Upper lobe of right lung (tissue), 1 donor: Measurements from ENCODE around the gene HIKESHI. TPM values are rescaled to one million over a fixed set of nuclear protein-coding genes. Genes with fewer than 3 reads are reported as not detected.
A peak's percentile ranks its signal among the peaks of the same experiment; 100 is the strongest.
"Not testable (repeated sequence)": the region's sequence is repeated elsewhere in the genome, so short reads cannot be mapped to it uniquely, and the experiment has no call there.

Source experiments
- ATAC-seq: fragments of 200-7000 bp; cut with Tn5 transposase; one replicate; pipeline ENCODE4 v1.9.1; 2020; ENCODE audit warnings: mild to moderate bottlenecking, moderate library complexity
- DNase-seq: peaks from one replicate; pipeline ENCODE4 v3.0.0-alpha.2; 2020
- H3K27ac ChIP-seq: fragments of 200-600 bp; one replicate; pipeline ENCODE4 v1.8.0; 2022
- H3K27me3 ChIP-seq: fragments of 200-600 bp; one replicate; pipeline ENCODE4 v1.8.0; 2022; ENCODE audit warnings: mild to moderate bottlenecking
- H3K36me3 ChIP-seq: fragments of 200-600 bp; one replicate; pipeline ENCODE4 v1.8.0; 2022
- H3K4me1 ChIP-seq: fragments of 200-600 bp; one replicate; pipeline ENCODE4 v1.8.0; 2022
- H3K4me3 ChIP-seq: fragments of 200-600 bp; one replicate; pipeline ENCODE4 v1.8.0; 2022; ENCODE audit warnings: mild to moderate bottlenecking
- H3K9me3 ChIP-seq: fragments of 200-600 bp; one replicate; pipeline ENCODE4 v1.8.0; 2022
- intact Hi-C: fragments of 100-400 bp; cut with DNase I; formaldehyde crosslinking; loops from one replicate; pipeline ENCODE4 v1.11.0; 2022
- total RNA-seq: library from RNA; stranded (reverse); fragmentation: NEBNext Ultra II Directional; extraction: Animal tissue kit (Norgen Biotek cat#: 25700); gene quantifications from one replicate; pipeline ENCODE4 v1.2.1, GENCODE V29; 2021
- TF ChIP-seq, protein P1 (sequence below): fragments of 200-600 bp; IDR thresholded peaks from one replicate; pipeline ENCODE4 v1.8.0; 2022; ENCODE audit warnings: antibody characterized with exemption
- donor health status: DM: no; HTN: yes; CAD: no; lungs with severe emphysema.

Gene HIKESHI
- total RNA-seq, 1 donor from 2014 or later, result 23.9 TPM

DNA sequence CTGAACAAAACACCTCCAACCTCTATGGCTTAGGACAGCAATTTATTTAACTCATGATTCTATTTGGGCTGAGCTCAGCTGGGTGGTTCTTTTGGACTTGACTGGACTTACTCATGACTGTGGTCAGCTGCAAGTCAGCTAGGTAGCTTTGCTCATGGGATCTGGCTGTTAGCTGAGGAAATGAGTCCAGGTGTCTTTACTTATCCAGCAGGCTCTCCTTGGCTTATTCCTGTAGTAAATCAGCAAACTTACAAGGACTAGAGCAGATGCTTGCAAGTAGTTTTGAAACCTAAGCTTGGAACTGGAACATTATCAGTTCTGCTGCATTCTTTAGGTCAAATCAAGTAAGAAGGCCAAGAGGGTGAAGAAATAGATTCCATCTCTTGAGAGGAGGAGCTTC lies 8.0 kb upstream of the HIKESHI start:
- TF ChIP-seq, protein P1, sequence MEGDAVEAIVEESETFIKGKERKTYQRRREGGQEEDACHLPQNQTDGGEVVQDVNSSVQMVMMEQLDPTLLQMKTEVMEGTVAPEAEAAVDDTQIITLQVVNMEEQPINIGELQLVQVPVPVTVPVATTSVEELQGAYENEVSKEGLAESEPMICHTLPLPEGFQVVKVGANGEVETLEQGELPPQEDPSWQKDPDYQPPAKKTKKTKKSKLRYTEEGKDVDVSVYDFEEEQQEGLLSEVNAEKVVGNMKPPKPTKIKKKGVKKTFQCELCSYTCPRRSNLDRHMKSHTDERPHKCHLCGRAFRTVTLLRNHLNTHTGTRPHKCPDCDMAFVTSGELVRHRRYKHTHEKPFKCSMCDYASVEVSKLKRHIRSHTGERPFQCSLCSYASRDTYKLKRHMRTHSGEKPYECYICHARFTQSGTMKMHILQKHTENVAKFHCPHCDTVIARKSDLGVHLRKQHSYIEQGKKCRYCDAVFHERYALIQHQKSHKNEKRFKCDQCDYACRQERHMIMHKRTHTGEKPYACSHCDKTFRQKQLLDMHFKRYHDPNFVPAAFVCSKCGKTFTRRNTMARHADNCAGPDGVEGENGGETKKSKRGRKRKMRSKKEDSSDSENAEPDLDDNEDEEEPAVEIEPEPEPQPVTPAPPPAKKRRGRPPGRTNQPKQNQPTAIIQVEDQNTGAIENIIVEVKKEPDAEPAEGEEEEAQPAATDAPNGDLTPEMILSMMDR, result no peak
- Histone ChIP-seq H3K9me3 (no peaks in the 10 kb centered on the region), H3K4me1 (no peaks in the 10 kb centered on the region), H3K36me3 (no peaks in the 10 kb centered on the region), H3K4me3 (no peak overlapping the region), H3K27me3 (no peaks in the 10 kb centered on the region), H3K27ac (no peak overlapping the region)
- no peak for ATAC-seq
- DNase-seq, result no peak
- intact Hi-C loops, result no loop called here

DNA sequence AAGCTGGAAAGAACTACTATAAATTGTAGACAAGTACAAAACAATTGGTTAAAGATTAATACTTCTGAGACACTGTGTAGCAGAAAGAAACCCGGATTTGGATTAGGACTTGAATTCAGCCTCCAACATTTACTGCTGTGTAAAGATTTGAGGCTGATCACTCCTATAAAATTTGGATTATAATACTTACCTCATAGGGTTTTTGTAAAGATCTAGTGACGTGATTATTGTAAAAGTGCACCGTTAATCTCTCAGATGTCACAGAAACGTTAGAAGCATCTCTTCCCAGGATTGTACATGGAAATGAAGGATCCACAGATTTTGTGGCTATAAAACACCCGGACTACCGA lies 323 bp upstream of the HIKESHI start:
- no peak overlapping the region for H3K27ac ChIP-seq
- no peaks in the 10 kb centered on the region for H3K27me3 ChIP-seq
- intact Hi-C loops, result no loop called here
- peak overlapping the region; percentile 69 for H3K4me3 ChIP-seq
- TF ChIP-seq, protein P1, result no peak
- no peaks in the 10 kb centered on the region for H3K36me3 ChIP-seq
- peaks cover 10% of the 10 kb centered on the region for H3K4me1 ChIP-seq
- DNase-seq (no peak), ATAC-seq (no peak)
- H3K9me3 ChIP-seq, result no peaks in the 10 kb centered on the region

DNA sequence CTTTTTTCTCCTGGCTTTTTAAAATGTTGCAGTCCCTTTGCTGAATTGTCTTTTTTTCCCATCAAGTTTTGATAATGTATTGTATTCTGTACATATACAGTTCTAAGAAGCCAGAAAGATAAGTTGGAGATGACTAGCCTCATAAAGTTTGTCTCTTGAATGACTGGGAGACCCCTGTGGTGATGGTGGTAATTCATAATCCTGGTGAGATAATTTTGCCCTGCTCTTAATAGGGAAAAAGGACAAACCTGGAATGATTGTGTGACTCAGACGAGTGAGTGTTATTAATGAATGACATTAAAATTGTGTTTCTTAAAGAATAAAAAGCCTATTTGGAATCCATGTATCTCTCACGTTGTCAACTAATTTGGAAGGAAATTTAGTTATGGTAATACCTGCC lies 1.2 kb downstream of the HIKESHI start:
- Histone ChIP-seq H3K36me3 (no peaks in the 10 kb centered on the region), H3K27me3 (no peaks in the 10 kb centered on the region), H3K9me3 (no peaks in the 10 kb centered on the region), H3K4me1 (peaks cover 10% of the 10 kb centered on the region), H3K27ac (no peak overlapping the region), H3K4me3 (peak overlapping the region; percentile 69)
- ATAC-seq (no peak), DNase-seq (no peak)
- TF ChIP-seq, protein P1, result no peak
- intact Hi-C loops, result no loop called here

DNA sequence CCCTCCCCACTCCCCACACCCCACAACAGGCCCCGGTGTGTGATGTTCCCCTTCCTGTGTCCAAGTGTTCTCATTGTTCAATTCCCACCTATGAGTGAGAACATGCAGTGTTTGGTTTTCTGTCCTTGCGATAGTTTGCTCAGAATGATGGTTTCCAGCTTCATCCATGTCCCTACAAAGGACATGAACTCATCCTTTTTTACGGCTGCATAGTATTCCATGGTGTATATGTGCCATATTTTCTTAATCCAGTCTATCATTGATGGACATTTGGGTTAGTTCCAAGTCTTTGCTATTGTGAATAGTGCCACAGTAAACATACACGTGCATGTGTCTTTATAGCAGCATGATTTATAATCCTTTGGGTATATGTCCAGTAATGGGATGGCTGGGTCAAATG lies 6.7 kb downstream of the HIKESHI start:
- H3K27ac ChIP-seq, intact Hi-C loops, H3K4me3 ChIP-seq, H3K27me3 ChIP-seq, DNase-seq, ATAC-seq, H3K9me3 ChIP-seq, H3K4me1 ChIP-seq, H3K36me3 ChIP-seq: not testable (repeated sequence)

DNA sequence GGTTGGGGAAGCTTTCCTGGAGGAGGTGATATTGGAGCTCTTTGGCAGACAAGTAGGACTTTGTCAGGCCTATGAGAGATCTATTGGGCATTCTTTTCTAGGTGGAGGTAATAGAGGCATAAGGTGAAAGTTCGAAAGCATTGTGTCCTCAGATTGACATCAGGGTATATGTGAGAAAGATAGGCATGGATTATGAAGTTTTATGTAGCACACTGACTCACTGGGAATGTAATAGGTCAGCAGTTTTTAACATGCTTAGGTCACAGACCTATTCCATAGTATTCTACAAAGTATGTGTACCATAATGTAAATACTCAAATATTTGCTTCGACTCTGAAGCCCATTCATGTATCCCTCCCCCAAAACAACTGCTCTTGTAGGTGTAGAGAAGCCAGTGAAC lies 11.8 kb downstream of the HIKESHI start:
- DNase-seq (no peak), ATAC-seq (no peak)
- Histone ChIP-seq H3K4me1 (no peaks in the 10 kb centered on the region), H3K27me3 (no peaks in the 10 kb centered on the region), H3K9me3 (no peaks in the 10 kb centered on the region), H3K27ac (no peak overlapping the region), H3K36me3 (peaks cover 9% of the 10 kb centered on the region), H3K4me3 (no peak overlapping the region)
- TF ChIP-seq, protein P1, result no peak
- intact Hi-C loops, result no loop called here

DNA sequence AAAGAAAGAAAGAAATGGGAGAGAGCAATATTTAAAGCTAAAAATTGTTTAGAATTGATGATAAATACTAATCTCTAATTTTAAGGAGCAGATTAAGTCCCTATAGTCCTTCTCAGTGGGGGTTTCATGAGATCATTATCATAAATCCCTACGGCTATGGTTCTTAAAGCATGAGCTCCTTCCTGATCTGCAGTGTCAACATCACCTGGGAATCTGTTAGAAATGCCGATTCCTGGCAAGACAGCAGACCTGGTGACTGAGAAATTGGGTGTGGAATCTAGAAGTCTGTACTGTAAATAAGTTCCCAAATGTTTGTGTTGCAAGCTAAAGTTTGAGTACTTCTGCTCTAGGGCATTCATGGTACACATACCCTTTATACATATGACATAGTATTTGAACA lies 12.6 kb downstream of the HIKESHI start:
- Histone ChIP-seq H3K4me1 (no peaks in the 10 kb centered on the region), H3K9me3 (no peaks in the 10 kb centered on the region), H3K36me3 (peaks cover 12% of the 10 kb centered on the region), H3K4me3 (no peak overlapping the region), H3K27ac (no peak overlapping the region), H3K27me3 (no peaks in the 10 kb centered on the region)
- DNase-seq (no peak), ATAC-seq (no peak)
- intact Hi-C loops, result no loop called here
- TF ChIP-seq, protein P1, result no peak
